GM19023 (cell line): ENCODE data around the gene JPT1.
"Not testable (repeated sequence)": the region's sequence is repeated elsewhere in the genome, so short reads cannot be mapped to it uniquely, and the experiment has no call there.

Source experiments
- ATAC-seq: cut with Tn5 transposase; IDR thresholded peaks from one replicate; pipeline ENCODE4 v1.9.1; 2021; ENCODE audit warnings: mild to moderate bottlenecking, moderate library complexity; ENCODE audit not compliant: unreplicated experiment

JPT1 gene

DNA sequence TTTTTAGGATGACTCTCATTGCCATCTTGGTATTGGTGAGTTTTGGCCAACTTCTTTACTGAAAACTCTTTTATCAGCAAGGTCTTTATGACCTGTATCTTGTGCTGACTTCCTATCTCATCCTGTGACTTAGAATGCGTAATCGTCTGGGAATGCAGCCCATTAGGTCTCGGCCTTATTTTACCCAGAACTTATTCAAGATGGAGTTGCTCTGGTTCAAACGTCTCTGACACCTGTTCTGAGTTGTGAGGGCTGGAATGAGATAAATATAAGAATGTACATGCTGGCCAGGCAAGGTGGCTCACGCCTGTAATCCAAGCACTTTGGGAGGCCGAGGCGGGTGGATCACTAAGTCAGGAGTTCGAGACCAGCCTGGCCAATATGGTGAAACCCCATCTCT is 4.2 kb upstream of the JPT1 start:
- not testable (repeated sequence) for ATAC-seq

DNA sequence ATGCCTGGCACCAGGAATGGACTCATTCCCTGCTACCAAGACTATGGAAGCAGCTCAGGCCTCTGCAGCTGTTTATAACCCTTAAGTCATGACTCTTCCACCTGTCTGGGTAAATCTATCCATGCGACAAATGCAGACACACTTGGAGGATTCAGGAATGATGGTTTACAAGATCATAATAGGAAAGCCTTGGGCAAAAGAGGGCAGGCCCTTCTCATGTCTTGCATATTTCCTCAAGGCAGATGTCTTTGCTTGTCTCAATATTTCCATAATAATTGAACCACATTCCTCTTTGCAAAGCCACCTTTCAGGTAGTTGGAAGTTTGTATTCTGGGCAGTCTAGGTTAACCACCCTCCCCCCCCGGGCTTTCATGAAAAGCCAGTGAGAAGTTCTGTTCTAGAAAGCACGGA is 884 bp upstream of the JPT1 start:
- ATAC-seq, result no peak

DNA sequence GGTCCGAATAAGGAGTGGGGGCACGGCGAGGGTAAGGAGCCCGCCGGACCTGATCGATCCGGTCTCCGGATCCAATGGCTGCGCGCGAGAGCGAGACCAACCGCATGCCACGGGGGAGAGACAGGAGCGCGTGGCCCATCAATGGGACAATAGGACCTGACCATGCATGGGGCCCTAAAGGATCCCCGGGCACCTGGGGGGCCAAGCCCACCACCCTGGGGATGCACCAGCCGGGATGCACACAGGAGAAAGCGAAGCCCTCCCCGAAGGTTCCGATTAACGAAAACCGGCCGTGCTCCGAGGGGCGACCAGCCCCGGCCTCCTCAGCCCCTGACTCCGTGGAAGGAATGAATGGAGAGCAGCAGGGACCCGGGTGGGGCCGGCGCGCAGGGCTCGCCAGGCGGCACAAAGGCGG is 525 bp downstream of the JPT1 start:
- no peak for ATAC-seq

DNA sequence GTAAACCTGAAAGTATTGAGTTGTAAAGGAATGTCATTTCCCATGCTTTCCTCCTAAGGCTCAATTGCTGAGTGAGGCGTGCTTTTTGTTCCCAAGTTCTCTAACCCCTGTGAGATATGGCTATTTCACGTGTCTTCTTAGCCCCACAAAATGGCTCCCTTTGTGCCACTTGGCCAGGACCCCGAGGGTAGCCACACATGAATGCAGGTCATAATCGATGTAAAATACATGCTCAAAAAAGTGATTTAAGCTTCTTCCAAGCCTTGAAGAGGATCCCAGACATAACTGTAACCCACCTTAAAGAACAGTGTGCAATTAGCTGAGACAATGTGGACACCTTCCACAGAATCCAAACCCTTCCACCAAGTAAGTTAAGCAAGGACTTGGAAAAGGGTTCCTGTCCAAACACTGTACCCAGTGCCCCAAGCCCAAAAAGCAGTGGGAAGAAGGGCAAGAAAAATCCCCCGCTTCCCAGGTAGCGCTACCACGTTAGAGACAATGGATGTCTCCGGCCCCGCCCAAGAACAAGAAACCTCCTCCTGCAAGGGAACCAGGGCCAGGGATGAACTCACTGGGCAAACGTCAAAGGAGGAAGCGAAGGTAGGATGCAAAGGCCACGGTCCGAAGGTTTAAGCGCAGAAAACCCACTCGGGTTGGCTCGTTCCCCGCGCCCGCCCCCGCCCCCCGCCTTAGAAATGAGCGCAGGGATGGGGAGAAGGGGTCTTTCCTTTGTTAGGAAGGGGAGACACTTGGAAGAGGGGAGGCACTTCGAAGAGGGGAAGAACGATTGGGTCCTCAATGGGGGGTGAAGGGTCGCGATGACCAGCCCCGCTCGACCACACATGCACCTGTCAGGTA is 1.2 kb downstream of the JPT1 start:
- ATAC-seq, result no peak

DNA sequence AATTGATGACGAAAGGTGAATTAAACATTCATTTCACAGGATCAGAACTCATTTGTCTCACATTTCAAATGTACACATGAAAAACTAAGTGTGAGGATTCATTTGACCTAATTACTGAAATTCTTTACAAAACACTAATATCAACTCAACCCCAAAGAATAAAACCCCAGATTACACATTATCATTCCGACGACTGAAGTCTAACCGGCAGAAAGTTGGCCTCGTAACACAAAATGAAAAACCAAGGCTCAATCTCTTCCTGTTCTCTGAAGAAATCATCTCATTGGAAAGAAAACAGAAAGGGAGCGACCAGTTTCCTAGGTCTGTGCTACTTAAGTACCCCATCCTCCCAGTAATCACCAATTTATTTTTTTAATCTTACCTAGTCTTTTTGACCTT is 1.8 kb downstream of the JPT1 start:
- ATAC-seq, result no peak

DNA sequence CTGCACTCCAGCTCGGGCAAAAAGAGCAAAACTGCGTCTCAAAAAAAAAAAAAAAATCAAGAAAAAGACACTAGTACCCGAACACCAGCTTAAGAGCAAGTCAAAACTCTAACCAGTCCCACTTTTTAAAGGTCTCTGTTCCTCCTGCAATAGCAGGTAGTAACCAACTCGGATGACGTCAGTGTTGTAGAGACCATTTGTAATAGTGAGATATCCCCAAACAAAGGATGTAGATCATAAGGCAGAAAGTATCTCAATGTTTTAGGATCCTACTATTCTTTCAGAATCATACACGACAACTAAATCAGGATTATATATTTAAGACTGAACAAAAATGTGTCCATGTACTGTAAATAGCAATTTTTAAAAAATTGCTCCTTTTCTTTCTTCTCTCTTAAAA is 2.4 kb downstream of the JPT1 start:
- ATAC-seq, result no peak

DNA sequence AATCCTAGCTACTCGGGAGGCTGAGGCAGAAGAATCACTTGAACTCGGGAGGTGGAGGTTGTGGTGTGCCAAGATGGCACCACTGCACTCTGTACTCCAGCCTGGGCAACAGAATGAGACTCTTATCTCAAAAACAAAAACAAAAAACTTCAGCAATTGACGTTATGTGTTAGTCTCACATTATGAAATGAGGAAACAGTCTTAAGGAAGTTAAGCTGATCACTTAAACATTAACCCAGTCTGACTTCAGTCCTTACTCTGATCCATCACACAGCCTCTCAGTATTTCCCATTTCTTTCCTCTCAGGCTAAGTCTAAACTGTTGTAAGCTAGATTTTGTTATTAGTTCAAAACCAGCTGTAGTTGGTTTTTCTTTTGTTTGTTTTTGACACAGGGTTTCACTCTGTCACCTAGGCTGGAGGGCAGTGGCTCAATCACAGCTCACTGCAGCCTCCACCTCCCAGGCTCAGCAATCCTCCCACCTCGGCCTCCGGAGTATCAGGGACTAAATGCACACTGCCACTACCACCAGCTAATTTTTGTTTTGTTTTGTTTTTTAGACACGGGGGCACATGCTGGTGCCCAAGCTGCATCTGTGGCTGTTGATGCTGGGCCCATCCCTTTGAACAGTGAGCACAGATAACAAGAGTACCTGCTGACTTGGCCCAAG is 6.3 kb downstream of the JPT1 start:
- ATAC-seq, result no peak

DNA sequence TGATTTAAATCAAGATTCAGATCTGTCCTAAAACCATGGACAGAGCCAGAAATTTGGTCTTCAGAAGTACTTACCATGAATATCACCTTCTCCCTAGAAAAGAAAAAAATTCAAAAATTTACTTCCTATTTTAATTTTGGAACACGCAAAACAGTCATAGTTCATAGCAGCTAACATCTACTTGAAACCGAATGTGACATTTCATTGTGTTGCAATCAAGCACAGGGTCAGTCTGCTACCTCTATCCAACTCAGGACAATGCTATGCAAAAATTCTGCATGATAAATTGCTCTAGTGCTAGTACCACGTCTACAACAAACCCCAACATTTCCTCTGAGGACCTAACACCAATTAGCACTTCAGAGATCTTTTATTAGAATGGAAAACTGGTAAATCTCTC is 7.7 kb downstream of the JPT1 start:
- ATAC-seq, result no peak

DNA sequence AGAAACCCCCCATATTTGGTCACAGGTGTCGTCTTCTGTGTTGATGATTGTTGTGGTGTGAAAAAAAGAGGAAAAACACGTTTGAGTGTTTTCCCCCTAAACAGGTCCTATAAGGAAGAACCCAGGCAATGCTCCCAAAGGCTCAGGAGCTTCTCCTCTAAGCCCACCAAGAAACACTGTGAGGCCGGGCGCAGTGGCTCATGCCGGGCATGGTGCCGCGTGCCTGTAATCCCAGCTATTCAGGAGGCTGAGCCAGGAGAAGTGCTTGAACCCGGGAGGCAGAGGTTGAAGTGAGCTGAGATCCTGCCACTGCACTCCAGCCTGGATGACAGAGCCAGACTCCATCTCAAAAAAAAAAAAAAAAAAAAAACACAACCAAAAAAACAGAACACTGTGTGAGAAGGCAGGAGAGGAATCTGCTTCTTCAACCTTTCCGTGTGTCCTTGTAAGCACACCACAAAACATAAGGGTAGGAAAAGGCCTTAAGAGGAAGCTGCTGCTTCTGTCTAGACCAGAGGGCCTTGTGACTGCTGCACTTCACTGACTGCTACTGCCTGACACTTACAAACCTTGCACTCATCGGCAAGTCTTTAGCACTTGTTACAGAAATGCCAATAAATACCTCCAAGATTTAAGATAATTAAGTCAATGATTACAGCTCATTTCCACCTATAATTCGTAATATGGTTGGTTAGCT is 9.3 kb downstream of the JPT1 start:
- no peak for ATAC-seq

DNA sequence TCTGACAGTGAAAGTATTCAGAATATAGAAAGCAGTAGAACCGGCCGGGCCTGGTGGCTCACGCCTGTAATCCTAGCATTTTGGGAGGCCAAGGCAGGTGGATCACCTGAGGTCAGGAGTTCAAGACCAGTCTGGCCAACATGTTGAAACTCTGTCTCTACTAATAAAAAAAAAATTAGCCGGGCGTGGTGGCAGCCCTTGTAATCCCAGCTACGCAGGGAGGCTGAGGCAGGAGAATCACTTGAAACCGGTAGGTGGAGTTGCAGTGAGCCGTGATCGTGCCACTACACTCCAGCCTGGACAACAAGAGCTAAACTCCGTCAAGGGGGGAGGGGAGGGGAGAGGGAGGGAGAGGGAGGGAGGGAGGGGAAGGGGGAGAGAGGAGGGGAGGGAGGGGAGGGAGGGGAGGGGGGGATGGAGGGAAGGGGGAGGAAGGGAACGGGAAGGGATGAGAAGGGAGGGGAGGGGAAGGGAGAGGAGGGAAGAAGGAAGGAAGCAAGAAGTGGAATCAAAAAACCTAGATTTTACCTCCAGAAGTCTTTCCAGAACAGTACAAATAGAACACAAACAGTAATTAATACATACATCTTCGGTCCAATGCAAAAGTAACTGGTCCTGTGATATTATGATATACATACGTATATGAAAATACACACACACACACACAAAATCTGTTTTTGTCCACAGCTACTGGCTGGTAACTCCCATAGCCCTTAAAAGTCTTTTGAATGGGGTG is 11.9 kb downstream of the JPT1 start:
- ATAC-seq, result no peak

DNA sequence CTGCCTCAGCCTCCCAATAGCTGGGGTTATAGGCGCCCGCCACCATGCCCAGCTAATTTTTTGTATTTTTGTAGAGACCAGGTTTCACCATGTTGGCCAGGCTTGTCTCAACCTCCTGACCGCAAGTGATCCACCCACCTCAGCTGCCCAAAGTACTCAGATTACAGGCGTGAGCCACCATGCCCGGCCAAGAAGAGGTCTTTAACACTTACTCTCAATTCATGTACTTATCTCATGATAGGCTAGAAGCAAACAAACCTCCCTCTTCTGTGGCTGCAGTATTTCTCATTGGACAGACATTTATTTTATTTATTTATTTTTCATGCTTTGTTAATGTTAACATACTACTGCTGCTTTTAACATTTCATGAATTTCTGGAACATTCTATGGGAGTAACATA is 15.8 kb downstream of the JPT1 start:
- ATAC-seq, result no peak

DNA sequence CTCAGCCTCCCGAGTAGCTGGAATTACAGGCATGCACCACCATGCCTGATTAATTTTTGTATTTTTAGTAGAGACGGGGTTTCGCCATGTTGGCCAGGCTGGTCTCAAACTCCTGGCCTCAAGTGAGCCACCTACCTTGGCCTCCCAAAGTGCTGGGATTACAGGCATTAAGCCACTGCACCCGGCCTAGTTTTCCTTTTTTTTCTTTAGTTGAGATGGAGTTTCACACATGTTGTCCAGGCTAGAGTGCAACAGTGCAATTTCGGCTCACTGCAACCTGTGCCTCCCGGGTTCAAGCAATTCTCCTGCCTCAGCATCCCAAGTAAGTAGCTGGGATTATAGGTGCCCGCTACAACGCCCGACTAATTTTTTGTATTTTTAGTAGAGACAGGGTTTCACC is 16.6 kb downstream of the JPT1 start:
- not testable (repeated sequence) for ATAC-seq

DNA sequence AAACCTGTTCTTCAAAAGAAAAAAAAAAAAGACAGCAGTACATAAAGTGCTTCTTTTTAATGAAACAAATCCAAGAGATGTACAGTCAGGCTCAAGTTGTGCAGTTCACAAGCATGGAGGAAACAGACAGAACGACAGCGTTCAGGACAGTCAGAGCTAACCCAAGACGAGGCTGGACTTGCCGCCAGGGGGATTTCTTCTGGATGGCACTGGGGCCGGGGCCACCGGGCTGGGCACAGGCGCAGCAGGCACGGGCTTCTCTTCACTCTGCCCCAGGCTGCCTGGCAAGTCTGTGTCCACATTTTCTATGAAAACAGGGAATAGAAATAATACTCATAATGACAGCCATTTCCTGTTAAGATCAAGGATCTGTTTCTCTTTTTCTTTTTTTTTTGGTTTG is 18.4 kb downstream of the JPT1 start:
- ATAC-seq, result no peak

DNA sequence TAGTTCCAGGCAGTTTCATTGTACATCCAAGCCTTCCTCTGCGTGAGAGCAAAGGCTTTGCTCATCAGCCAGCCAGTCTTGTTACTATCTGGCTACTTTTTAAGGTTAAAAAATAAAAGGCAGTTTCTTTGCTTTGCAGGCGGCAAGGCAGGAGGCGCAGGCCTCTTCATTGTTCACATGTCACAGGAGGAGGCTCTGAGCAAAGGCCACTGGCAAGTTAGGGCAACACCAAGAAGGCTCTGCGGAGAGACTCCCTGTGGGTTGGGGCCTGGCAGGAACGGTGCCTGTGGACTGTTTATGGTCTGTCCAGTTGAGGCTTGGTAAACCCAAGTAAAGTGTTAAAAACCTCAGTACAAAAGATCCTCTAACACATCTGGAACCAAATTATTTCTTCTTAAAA is 18.9 kb downstream of the JPT1 start:
- ATAC-seq, result no peak

DNA sequence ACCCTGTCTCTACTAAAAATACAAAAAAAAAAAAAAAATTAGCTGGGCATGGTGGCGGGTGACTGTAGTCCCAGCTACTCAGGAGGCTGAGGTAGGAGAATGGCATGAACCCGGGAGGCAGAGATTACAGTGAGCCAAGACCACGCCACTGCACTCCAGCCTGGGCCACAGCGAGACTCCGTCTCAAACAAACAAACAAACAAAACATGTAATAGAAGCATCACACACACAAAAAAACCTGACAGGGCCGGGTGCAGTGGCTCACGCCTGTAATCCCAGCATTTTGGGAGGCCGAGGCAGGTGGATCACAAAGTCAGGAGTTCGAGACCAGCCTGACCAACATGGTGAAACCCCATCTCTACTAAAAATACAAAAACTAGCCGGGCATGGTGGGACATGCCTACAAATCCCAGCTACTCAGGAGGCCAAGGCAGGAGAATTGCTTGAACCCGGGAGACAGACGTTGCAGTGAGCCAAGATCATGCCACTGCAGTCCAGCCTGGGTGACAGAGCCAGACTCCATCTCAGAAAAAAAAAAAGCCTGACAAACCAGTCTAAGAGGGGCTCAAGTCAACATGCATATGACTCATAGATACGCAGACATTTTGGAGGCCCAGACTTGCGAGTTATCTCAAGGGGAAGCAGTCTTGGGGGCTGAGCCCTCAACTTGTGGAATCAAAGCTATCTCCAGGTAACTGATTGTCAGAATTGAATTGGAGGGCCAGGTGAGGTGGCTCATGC is 20.5 kb downstream of the JPT1 start:
- not testable (repeated sequence) for ATAC-seq

DNA sequence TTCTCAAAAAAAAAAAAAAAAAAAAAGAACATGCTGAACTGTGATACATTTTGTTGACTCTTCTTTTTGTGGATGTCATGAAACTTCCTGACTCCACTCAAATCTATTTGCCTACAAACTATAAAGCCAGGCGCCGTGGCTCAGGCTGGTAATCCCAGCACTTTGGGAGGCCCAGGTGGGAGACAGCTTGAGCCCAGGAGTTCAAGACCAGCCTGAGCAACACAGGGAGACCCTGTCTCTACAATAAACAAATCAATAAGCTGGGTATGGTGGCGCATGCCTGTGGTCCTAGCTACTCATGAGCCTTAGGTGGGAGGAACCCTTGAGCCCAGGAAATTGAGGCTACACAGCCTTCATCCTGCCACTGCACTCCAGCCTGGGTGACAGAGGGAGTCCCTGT is 21.3 kb downstream of the JPT1 start:
- ATAC-seq, result no peak

DNA sequence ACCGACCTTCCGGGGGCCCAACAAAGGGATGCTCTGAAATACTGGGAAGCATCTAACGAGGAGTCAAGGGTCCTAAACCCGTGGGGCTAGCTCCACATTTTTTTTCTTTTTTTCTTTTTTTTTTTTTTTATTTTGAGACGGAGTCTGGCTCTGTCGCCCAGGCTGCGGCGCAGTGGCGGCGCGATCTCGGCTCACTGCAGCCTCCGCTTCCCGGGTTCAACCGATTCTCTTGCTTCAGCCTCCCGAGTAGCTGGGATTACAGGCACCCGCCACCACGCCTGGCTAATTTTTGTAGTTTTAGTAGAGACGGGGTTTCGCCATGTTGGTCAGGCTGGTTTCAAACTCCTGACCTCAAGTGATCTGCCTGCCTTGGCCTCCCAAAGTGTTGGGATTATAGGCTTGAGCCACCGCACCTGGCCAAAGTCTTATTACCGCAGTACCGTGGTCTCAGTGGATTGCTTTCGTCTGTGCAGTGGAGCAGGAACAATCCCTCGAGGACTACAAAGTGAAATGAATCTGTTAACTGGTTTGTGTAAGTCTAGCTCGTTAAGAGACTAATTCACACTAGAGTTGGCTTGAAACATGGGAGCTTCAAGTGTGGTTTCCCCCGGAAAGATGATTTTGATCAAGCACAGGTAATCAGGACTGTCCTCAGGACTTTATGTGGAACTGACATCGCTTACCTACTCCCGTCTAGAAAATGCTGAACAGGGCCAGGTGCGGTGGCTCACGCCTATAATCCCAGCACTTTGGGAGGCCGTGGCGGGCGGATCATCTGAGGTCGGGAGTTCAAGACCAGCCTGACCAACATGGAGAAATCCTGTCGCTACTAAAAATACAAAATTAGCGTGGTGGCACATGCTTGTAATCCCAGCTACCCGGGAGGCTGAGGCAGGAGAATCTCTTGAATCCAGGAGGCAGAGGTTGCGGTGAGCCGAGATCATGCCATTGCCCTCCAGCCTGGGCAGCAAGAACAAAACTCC is 22.0 kb downstream of the JPT1 start:
- not testable (repeated sequence) for ATAC-seq

DNA sequence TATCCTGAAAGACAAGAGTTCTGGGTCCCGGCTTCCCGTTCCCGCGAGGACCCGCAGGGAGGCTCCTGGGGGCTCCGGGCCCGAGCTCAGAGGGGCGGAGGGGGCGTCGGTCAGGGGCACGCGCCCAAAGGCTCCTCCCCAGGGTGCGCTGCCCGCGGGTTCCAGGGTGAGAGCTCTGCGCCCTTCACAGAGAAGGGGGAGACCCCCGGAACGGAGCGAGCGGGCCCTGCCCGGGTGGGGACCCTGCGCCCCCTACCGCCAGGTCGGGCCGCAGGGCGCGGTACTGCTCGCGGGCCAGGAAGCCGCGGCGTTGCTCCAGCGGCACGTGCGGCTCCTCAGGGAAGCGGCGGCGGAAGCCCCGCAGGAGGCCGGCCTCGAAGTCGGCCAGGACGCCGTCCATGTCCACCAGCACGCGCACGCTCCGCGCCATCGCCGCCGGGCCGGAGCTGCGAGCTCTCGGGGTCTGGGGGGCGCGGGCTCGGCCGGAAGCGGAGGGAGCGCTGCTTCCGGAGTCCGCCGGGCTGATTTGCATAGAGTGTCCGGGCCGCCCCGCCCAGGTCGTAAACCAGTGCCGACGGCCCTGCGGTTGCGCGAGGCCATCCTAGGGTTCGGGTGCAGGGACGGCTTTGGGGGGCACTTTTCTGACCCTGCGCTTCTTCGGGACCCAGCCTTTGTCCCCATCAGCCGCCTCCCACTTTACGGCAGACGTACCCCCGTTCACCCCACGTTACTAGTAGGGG is 22.9 kb downstream of the JPT1 start, which contains the start of gene NT5C:
Gene NT5C (minus strand): TSS at position 465 of the 740 bp plus-strand sequence. CDS start 35 bp downstream, at position 430.
- peak; percentile 86 for ATAC-seq
